Measurements from ENCODE around the gene CD58.
"Not testable (repeated sequence)": the region's sequence is repeated elsewhere in the genome, so short reads cannot be mapped to it uniquely, and the experiment has no call there.

- not testable (repeated sequence) for TF ChIP-seq CTCF, POLR2A (IDR thresholded peaks at IDR 0.05)
Observed at GRCh38 chr1:116593977-116594376, 23.2 kb upstream of the CD58 start.

All from adrenal gland (tissue), 5 donors.